Fibroblast of lung (primary cell): Measurements from ENCODE around the gene SLC6A8.

ENCODE experiments used
- CTCF ChIP-seq, 2 donors: IDR thresholded peaks in 1 of 2; conservative IDR thresholded peaks in 1 of 2; 1 replicate in 1 of 2; 2 replicates in 1 of 2; pipeline ENCODE4 v1.5.1; 2011 to 2012; ENCODE audit warnings: low read length in 2 of 2, control low read depth in 1 of 2, inconsistent platforms in 1 of 2, low read depth in 1 of 2, mild to moderate bottlenecking in 1 of 2
- EZH2 ChIP-seq: IDR thresholded peaks from 2 replicates; pipeline ENCODE4 v1.5.1; 2012; ENCODE audit warnings: low read length, control low read depth, mild to moderate bottlenecking; ENCODE audit errors: missing control alignments

GRCh38 chrX:153650959-153651358 lies 36.8 kb upstream of the SLC6A8 start:
- TF ChIP-seq CTCF (conservative IDR thresholded peaks at IDR 0.05 in 1 of 2, IDR thresholded peaks at IDR 0.05 in 1 of 2; ENCODE audit: low read depth in 1 of 2, low read length in 2 of 2): no peak
- TF ChIP-seq EZH2: no peak
